Left lobe of liver (tissue), 2 donors: ENCODE measurements around the gene ALKAL2. TPM values are rescaled to one million over a fixed set of nuclear protein-coding genes. Genes with fewer than 3 reads are reported as not detected.

ENCODE experiments used
- ATAC-seq: fragments of 200-7000 bp; cut with Tn5 transposase; one replicate; pipeline ENCODE4 v1.9.1; 2020; ENCODE audit warnings: mild to moderate bottlenecking, moderate library complexity
- DNase-seq: peaks from one replicate; pipeline ENCODE4 v3.0.0-alpha.2; 2020; ENCODE audit warnings: low spot score
- total RNA-seq: library from RNA; stranded (reverse); gene quantifications from one replicate; pipeline ENCODE4 v1.2.1, GENCODE V29; 2021
- donor health status: DM: no; HTN: no; CAD: no; lungs with moderate emphysema.
- donor health status: DM: no; HTN: yes; CAD: no.

ALKAL2 gene
- total RNA-seq, 1 donor from 2014 or later = 2.5 TPM

- no peak for DNase-seq
- ATAC-seq = peak; percentile 73
Observed at GRCh38 chr2:274503-274902, 13.4 kb downstream of the ALKAL2 start.

- no peak for ATAC-seq
- no peak for DNase-seq
Observed at GRCh38 chr2:273333-273732, 14.6 kb downstream of the ALKAL2 start.

- ATAC-seq (no peak), DNase-seq (no peak)
Observed at GRCh38 chr2:271917-272316, 16.0 kb downstream of the ALKAL2 start.

GRCh38 chr2:270861-271260, 17.0 kb downstream of the ALKAL2 start:
- ATAC-seq = no peak
- no peak for DNase-seq

- DNase-seq (no peak), ATAC-seq (no peak)
Observed at GRCh38 chr2:269356-270030, 18.4 kb downstream of the ALKAL2 start.

GRCh38 chr2:268323-268722, 19.6 kb downstream of the ALKAL2 start:
- ATAC-seq (no peak), DNase-seq (no peak)

- ATAC-seq = peak; percentile 92
Observed at GRCh38 chr2:264493-265468, 23.1 kb downstream of the ALKAL2 start, which contains the start of gene ACP1. Gene ACP1, plus strand, starts transcription at chr2:264947. Its CDS starts 18 bp downstream, at chr2:264965.

GRCh38 chr2:263774-264492, 24.0 kb downstream of the ALKAL2 start, which contains the start of gene SH3YL1:
Gene SH3YL1, minus strand, starts transcription at chr2:264032. Its CDS starts 48 bp downstream, at chr2:263984.
- DNase-seq (no peak), ATAC-seq (peak; percentile 22)

More at GRCh38 chr2:264493-265468, 23.1 kb downstream of the ALKAL2 start, which contains the start of gene ACP1:
- DNase-seq = peak; percentile 97

- no peak for DNase-seq
- ATAC-seq = no peak
Observed at GRCh38 chr2:263022-263738, 24.7 kb downstream of the ALKAL2 start.

GRCh38 chr2:262117-262516, 25.8 kb downstream of the ALKAL2 start:
- ATAC-seq (no peak), DNase-seq (no peak)

- peak; percentile 70 for ATAC-seq
- peak; percentile 69 for DNase-seq
Observed at GRCh38 chr2:260507-261161, 27.3 kb downstream of the ALKAL2 start.

GRCh38 chr2:259789-260331, 28.0 kb downstream of the ALKAL2 start:
- DNase-seq (no peak), ATAC-seq (no peak)

- no peak for DNase-seq
- no peak for ATAC-seq
Observed at GRCh38 chr2:258933-259332, 29.0 kb downstream of the ALKAL2 start.

GRCh38 chr2:257842-258241, 30.0 kb downstream of the ALKAL2 start:
- no peak for ATAC-seq
- no peak for DNase-seq

- no peak for ATAC-seq
- no peak for DNase-seq
Observed at GRCh38 chr2:257429-257828, 30.5 kb downstream of the ALKAL2 start.

GRCh38 chr2:256094-256493, 31.8 kb downstream of the ALKAL2 start:
- peak; percentile 28 for ATAC-seq
- no peak for DNase-seq

- ATAC-seq (no peak), DNase-seq (no peak)
Observed at GRCh38 chr2:255195-255594, 32.7 kb downstream of the ALKAL2 start.

GRCh38 chr2:254241-254640, 33.6 kb downstream of the ALKAL2 start:
- DNase-seq = no peak
- no peak for ATAC-seq

GRCh38 chr2:253202-253638, 34.7 kb downstream of the ALKAL2 start:
- ATAC-seq (no peak), DNase-seq (no peak)
